Measurements from ENCODE around the gene TBC1D9B. TPM values are rescaled to one million over a fixed set of nuclear protein-coding genes. Genes with fewer than 3 reads are reported as not detected.

TBC1D9B gene
- total RNA-seq, 4 donors from 2014 or later, result 56.1 to 65.9 (median 62.7) TPM

DNA sequence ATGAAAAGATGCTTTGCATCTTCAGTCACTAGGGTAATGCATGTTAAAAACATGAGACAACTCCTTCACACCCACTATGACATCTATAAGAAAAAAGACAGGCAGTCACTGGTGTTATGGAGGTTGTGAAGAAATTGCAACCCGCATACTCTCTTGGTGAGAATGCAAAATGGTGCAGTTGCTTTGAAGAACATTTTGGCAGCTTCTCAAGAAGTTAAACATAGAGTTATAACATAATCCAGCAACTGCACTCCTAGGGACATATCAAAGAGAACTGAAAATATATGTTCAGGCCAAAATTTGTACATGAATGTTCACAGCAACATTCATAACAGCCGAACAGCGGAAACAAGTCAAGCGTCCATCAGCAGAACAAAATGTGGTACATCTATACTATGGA lies 46.3 kb upstream of the TBC1D9B start:
- Histone ChIP-seq H3K36me3 (peaks cover 0 to 6% of the 10 kb centered on the region in 2 donors), H3K4me3 (no peak overlapping the region), H3K4me1 (peaks cover 10 to 17% of the 10 kb centered on the region in 2 donors), H3K27ac (peak overlapping the region; percentile 23 to 76 (median 31)), H3K9me3 (no peaks in the 10 kb centered on the region), H3K27me3 (no peaks in the 10 kb centered on the region)
- in situ Hi-C loops (cut with MboI; ENCODE audit: low sequenced_read_pairs in 4 of 4) (no loop called here), intact Hi-C loops (cut with DNase I; ENCODE audit: low total_unique reads) (no loop called here)
- ATAC-seq, result peak; percentile 16 to 37
- TF ChIP-seq POLR2A (IDR thresholded peaks at IDR 0.05), result no peak
- TF ChIP-seq, protein P1, sequence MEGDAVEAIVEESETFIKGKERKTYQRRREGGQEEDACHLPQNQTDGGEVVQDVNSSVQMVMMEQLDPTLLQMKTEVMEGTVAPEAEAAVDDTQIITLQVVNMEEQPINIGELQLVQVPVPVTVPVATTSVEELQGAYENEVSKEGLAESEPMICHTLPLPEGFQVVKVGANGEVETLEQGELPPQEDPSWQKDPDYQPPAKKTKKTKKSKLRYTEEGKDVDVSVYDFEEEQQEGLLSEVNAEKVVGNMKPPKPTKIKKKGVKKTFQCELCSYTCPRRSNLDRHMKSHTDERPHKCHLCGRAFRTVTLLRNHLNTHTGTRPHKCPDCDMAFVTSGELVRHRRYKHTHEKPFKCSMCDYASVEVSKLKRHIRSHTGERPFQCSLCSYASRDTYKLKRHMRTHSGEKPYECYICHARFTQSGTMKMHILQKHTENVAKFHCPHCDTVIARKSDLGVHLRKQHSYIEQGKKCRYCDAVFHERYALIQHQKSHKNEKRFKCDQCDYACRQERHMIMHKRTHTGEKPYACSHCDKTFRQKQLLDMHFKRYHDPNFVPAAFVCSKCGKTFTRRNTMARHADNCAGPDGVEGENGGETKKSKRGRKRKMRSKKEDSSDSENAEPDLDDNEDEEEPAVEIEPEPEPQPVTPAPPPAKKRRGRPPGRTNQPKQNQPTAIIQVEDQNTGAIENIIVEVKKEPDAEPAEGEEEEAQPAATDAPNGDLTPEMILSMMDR (IDR thresholded peaks at IDR 0.05 in 4 of 5, conservative IDR thresholded peaks at IDR 0.05 in 1 of 5), result no peak
- DNase-seq, result no peak

DNA sequence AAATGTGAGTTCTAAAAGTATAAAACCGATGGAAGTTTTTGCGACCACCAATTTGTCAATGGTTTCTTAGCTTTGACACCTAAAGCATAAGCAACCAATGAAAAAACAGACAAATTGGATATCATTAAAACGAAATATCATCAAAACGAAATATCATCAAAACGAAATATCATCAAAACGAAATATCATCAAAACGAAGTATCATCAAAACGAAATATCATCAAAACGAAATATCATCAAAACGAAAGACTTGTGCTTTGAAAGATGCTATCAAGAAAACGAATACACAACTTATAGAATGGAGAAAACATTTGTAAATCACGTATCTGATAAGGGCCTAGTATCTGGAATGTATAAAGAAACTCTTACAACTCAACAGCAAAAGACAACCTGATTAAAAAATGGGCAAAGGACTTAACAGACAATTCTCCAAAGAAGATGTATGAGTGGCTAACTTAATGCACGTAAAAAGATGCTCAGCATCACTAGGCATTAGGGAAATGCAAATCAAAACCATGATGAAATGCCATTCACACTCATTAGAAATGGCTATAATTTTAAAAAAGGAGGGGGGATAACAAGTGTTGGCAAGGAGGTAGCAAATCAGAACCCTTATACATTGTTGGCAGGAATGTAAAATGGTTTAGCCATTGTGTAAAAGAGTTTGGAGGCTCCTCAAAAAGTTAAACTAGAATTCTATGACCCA lies 29.4 kb upstream of the TBC1D9B start:
- H3K9me3 ChIP-seq, result no peaks in the 10 kb centered on the region
- DNase-seq, result no peak
- no peaks in the 10 kb centered on the region for H3K36me3 ChIP-seq
- no peak overlapping the region for H3K4me3 ChIP-seq
- in situ Hi-C loops (cut with MboI; ENCODE audit: low sequenced_read_pairs in 4 of 4), result no loop called here
- H3K4me1 ChIP-seq, result no peaks in the 10 kb centered on the region
- H3K27ac ChIP-seq, result no peak overlapping the region
- intact Hi-C loops (cut with DNase I; ENCODE audit: low total_unique reads), result no loop called here
- H3K27me3 ChIP-seq, result no peaks in the 10 kb centered on the region
- TF ChIP-seq, protein P1 (IDR thresholded peaks at IDR 0.05 in 4 of 5, conservative IDR thresholded peaks at IDR 0.05 in 1 of 5), result no peak
- no peak for TF ChIP-seq POLR2A (IDR thresholded peaks at IDR 0.05)
- ATAC-seq, result no peak

DNA sequence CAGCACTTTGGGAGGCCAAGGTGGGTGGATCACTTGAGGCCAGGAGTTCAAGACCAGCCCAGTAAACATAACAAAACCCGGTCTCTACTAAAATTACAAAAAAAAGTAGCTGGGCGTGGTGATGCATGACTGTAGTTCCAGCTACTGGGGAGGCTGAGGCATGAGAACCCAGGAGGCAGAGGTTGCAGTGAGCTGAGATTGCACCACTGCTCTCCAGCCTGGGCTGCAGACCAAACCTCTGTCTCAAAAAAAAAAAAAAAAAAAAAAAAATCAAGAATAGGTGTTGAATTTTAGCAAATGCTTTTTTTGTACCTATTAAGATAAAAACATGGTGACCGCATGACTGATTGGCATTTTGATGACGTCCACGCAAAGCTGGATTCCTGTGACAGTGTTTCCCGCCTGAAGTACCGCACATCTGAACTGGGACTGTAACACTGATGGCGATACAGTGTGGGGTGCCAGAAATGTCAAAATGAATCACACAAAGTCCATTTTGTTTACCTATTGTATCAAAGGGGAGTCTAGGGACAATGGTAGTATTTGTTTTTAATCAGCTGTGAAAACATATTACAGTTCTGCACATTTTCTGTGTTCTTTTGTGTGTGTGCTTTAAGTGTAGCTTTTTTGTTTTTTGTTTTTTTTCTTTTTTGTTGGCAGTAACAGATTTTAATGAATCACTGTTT lies 23.2 kb upstream of the TBC1D9B start:
- no peak overlapping the region for H3K27ac ChIP-seq
- no peaks in the 10 kb centered on the region for H3K36me3 ChIP-seq
- TF ChIP-seq, protein P1 (IDR thresholded peaks at IDR 0.05 in 4 of 5, conservative IDR thresholded peaks at IDR 0.05 in 1 of 5), result no peak
- no peak for TF ChIP-seq POLR2A (IDR thresholded peaks at IDR 0.05)
- no peaks in the 10 kb centered on the region for H3K27me3 ChIP-seq
- no peak overlapping the region for H3K4me3 ChIP-seq
- DNase-seq, result no peak
- H3K4me1 ChIP-seq, result no peaks in the 10 kb centered on the region
- no peak for ATAC-seq
- intact Hi-C loops (cut with DNase I; ENCODE audit: low total_unique reads) (no loop called here), in situ Hi-C loops (cut with MboI; ENCODE audit: low sequenced_read_pairs in 4 of 4) (no loop called here)
- H3K9me3 ChIP-seq, result no peaks in the 10 kb centered on the region

DNA sequence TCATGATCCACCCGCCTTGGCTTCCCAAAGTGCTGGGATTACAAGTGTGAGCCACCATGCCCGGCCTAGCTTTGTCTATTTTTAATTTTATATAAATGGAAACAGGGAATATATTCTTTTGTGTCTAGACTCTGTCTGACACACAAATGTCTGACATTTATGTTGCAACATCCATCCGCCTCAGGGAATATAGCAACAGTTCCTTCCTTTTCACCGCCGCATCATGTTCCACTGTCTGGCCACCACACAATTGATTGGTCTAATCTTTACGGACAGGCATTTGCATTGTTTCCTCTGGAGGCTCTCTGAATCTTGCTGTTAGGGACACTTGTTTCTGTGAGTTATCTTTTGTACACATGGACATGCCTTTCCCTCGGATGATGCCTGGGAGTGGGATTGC lies 20.1 kb upstream of the TBC1D9B start:
- Histone ChIP-seq H3K9me3 (no peaks in the 10 kb centered on the region), H3K4me3 (no peak overlapping the region), H3K27me3 (no peaks in the 10 kb centered on the region), H3K27ac (no peak overlapping the region), H3K36me3 (no peaks in the 10 kb centered on the region), H3K4me1 (no peaks in the 10 kb centered on the region)
- DNase-seq (no peak), ATAC-seq (no peak)
- intact Hi-C loops (cut with DNase I; ENCODE audit: low total_unique reads) (no loop called here), in situ Hi-C loops (cut with MboI; ENCODE audit: low sequenced_read_pairs in 4 of 4) (no loop called here)
- no peak for TF ChIP-seq POLR2A (IDR thresholded peaks at IDR 0.05)
- TF ChIP-seq, protein P1 (IDR thresholded peaks at IDR 0.05 in 4 of 5, conservative IDR thresholded peaks at IDR 0.05 in 1 of 5), result no peak

All from gastrocnemius medialis (tissue), 4 donors.